HEK293 (cell line): Measurements from ENCODE around the gene BCLAF1.
A peak's percentile ranks its signal among the peaks of the same experiment; 100 is the strongest.

Source experiments
- HOXC10 ChIP-seq: sonication (generic); formaldehyde crosslinking; IDR thresholded peaks from 2 replicates; pipeline ENCODE4 v1.8.1; 2023; ENCODE audit warnings: mild to moderate bottlenecking, missing genetic modification reagents
- KLF10 ChIP-seq: fragments of 450-650 bp; IDR thresholded peaks from 2 replicates; pipeline ENCODE4 v1.5.1; 2018; ENCODE audit warnings: missing biosample characterization, mild to moderate bottlenecking, missing genetic modification characterization
- KLF8 ChIP-seq: fragments of 450-650 bp; formaldehyde crosslinking; IDR thresholded peaks from 2 replicates; pipeline ENCODE4 v1.5.1; 2016; ENCODE audit warnings: missing biosample characterization, missing genetic modification characterization
- REPIN1 ChIP-seq: fragments of 450-650 bp; formaldehyde crosslinking; IDR thresholded peaks from 2 replicates; pipeline ENCODE4 v1.5.1; 2017; ENCODE audit warnings: missing biosample characterization, missing genetic modification characterization, low read depth
- SCRT2 ChIP-seq: fragments of 450-650 bp; formaldehyde crosslinking; IDR thresholded peaks from 2 replicates; pipeline ENCODE4 v1.5.1; 2016; ENCODE audit warnings: missing biosample characterization, missing genetic modification characterization
- SETDB1 ChIP-seq: IDR thresholded peaks from one replicate; pipeline ENCODE4 v1.6.1; 2017; ENCODE audit warnings: mild to moderate bottlenecking, low read length, moderate library complexity, mixed read lengths; ENCODE audit not compliant: insufficient read length
- ZFP69B ChIP-seq: fragments of 450-650 bp; formaldehyde crosslinking; IDR thresholded peaks from 2 replicates; pipeline ENCODE4 v1.5.1; 2016; ENCODE audit warnings: missing biosample characterization, missing genetic modification characterization
- ZNF174 ChIP-seq: fragments of 450-650 bp; formaldehyde crosslinking; IDR thresholded peaks from 2 replicates; pipeline ENCODE4 v1.5.0; 2017; ENCODE audit warnings: missing biosample characterization, mild to moderate bottlenecking, missing genetic modification characterization
- ZNF223 ChIP-seq: fragments of 450-650 bp; formaldehyde crosslinking; IDR thresholded peaks from 2 replicates; pipeline ENCODE4 v1.5.1; 2016; ENCODE audit warnings: missing biosample characterization, missing genetic modification characterization
- ZNF274 ChIP-seq, 2 experiments: fragments of 200-500 bp in 1 of 2; fragments of 450-650 bp in 1 of 2; sonication (Bioruptor generic) in 1 of 2; formaldehyde crosslinking in 1 of 2; IDR thresholded peaks; 2 replicates each; pipeline versions ENCODE4 v1.5.1 to v1.6.1; 2014 to 2016; ENCODE audit warnings: borderline replicate concordance in 1 of 2, inconsistent platforms in 1 of 2, low read length in 1 of 2, missing biosample characterization in 1 of 2, missing genetic modification characterization in 1 of 2
- ZNF324 ChIP-seq: fragments of 450-650 bp; formaldehyde crosslinking; IDR thresholded peaks from 2 replicates; pipeline ENCODE4 v1.5.1; 2016; ENCODE audit warnings: missing biosample characterization, missing genetic modification characterization
- ZNF335 ChIP-seq: fragments of 450-650 bp; formaldehyde crosslinking; conservative IDR thresholded peaks from 2 replicates; pipeline ENCODE4 v1.5.1; 2016; ENCODE audit warnings: missing biosample characterization, missing genetic modification characterization
- ZNF37A ChIP-seq: fragments of 450-650 bp; IDR thresholded peaks from 2 replicates; pipeline ENCODE4 v1.5.1; 2018; ENCODE audit warnings: missing biosample characterization, missing genetic modification characterization
- ZNF654 ChIP-seq: fragments of 450-650 bp; formaldehyde crosslinking; IDR thresholded peaks from 2 replicates; pipeline ENCODE4 v1.5.1; 2016; ENCODE audit warnings: low read depth, missing biosample characterization, missing genetic modification characterization
- ZNF76 ChIP-seq: fragments of 450-650 bp; formaldehyde crosslinking; IDR thresholded peaks from 2 replicates; pipeline ENCODE4; 2016; ENCODE audit warnings: low read depth, missing biosample characterization, missing genetic modification characterization, borderline replicate concordance
- ZNF768 ChIP-seq: fragments of 450-650 bp; formaldehyde crosslinking; IDR thresholded peaks from 2 replicates; pipeline ENCODE4 v1.5.1; 2018; ENCODE audit warnings: missing biosample characterization, mild to moderate bottlenecking, missing genetic modification characterization
- TF ChIP-seq, protein P1 (sequence below): fragments of 450-650 bp; formaldehyde crosslinking; IDR thresholded peaks from 2 replicates; pipeline ENCODE4 v1.5.1; 2016; ENCODE audit warnings: missing biosample characterization, missing genetic modification characterization
- TF ChIP-seq, protein P2 (sequence below): fragments of 450-650 bp; formaldehyde crosslinking; IDR thresholded peaks from 2 replicates; pipeline ENCODE4 v1.5.1; 2016; ENCODE audit warnings: missing biosample characterization, missing genetic modification characterization
- TF ChIP-seq, protein P3 (sequence below): fragments of 450-650 bp; formaldehyde crosslinking; IDR thresholded peaks from 2 replicates; pipeline ENCODE4 v1.5.1; 2016; ENCODE audit warnings: missing biosample characterization, missing genetic modification characterization
- TF ChIP-seq, protein P4 (sequence below): fragments of 450-650 bp; formaldehyde crosslinking; IDR thresholded peaks from 2 replicates; pipeline ENCODE4 v1.5.1; 2016; ENCODE audit warnings: missing biosample characterization, missing genetic modification characterization
- TF ChIP-seq, protein P5 (sequence below): fragments of 450-650 bp; formaldehyde crosslinking; IDR thresholded peaks from 2 replicates; pipeline ENCODE4 v1.5.1; 2016; ENCODE audit warnings: missing biosample characterization, missing genetic modification characterization
- TF ChIP-seq, protein P6 (sequence below): fragments of 450-650 bp; formaldehyde crosslinking; IDR thresholded peaks from 2 replicates; pipeline ENCODE4 v1.5.1; 2016; ENCODE audit warnings: missing biosample characterization, missing genetic modification characterization
- TF ChIP-seq, protein P7 (sequence below): fragments of 450-650 bp; formaldehyde crosslinking; IDR thresholded peaks from 2 replicates; pipeline ENCODE4 v1.5.1; 2016; ENCODE audit warnings: missing biosample characterization, missing genetic modification characterization, borderline replicate concordance

Gene BCLAF1

DNA sequence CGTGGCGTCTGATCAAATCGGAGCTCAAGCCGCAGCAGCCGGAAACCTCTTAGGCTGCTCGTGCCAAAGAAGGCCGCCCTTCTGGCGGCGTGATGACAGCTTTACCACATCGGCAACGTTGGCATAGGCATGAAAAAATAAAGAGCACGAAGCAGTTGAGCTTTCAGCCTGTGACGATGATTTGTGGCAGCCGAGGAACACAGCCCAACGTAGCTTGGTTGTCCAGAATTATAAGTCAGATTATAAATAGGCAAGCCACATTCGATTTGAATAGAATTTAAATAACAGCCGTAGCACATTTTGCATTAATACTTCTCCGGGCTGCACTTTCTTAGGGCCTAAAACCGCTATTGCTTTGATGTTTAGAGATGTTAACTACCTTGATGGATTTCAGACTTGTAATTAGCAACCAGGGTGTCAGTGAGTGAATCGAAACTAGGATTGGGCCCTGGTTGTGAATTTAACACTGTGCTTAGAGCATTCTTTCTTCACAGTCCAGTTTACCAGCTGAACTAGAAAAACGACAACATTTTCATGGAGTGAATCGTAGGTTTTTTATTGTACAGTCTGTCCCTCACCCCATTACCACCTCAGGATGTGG lies 864 bp upstream of the BCLAF1 start (continued):
- TF ChIP-seq, protein P1, sequence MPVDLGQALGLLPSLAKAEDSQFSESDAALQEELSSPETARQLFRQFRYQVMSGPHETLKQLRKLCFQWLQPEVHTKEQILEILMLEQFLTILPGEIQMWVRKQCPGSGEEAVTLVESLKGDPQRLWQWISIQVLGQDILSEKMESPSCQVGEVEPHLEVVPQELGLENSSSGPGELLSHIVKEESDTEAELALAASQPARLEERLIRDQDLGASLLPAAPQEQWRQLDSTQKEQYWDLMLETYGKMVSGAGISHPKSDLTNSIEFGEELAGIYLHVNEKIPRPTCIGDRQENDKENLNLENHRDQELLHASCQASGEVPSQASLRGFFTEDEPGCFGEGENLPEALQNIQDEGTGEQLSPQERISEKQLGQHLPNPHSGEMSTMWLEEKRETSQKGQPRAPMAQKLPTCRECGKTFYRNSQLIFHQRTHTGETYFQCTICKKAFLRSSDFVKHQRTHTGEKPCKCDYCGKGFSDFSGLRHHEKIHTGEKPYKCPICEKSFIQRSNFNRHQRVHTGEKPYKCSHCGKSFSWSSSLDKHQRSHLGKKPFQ: no peak
- TF ChIP-seq ZNF274 (IDR thresholded peaks at IDR 0.05; ENCODE audit: low read length) (no peak), ZNF274 (tag by site-specific recombination; IDR thresholded peaks at IDR 0.05; ENCODE audit: borderline replicate concordance) (no peak), SCRT2 (tag by site-specific recombination) (no peak), KLF10 (tag by site-specific recombination) (no peak), ZNF174 (tag by site-specific recombination) (no peak), ZNF654 (tag by site-specific recombination) (no peak), ZNF768 (tag by site-specific recombination) (no peak), ZNF37A (tag by site-specific recombination) (no peak), ZNF223 (tag by site-specific recombination) (no peak), ZNF324 (tag by site-specific recombination) (no peak), ZNF335 (peak; percentile 21; the same call in 1 of the 2 replicates), ZFP69B (tag by site-specific recombination) (no peak), HOXC10 (CRISPR knock-in tag) (no peak), KLF8 (tag by site-specific recombination) (no peak), REPIN1 (no peak), ZNF76 (no peak), SETDB1 (no peak)
- TF ChIP-seq, protein P2, sequence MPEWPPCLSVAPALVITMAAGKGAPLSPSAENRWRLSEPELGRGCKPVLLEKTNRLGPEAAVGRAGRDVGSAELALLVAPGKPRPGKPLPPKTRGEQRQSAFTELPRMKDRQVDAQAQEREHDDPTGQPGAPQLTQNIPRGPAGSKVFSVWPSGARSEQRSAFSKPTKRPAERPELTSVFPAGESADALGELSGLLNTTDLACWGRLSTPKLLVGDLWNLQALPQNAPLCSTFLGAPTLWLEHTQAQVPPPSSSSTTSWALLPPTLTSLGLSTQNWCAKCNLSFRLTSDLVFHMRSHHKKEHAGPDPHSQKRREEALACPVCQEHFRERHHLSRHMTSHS (tag by site-specific recombination): no peak
- TF ChIP-seq, protein P3, sequence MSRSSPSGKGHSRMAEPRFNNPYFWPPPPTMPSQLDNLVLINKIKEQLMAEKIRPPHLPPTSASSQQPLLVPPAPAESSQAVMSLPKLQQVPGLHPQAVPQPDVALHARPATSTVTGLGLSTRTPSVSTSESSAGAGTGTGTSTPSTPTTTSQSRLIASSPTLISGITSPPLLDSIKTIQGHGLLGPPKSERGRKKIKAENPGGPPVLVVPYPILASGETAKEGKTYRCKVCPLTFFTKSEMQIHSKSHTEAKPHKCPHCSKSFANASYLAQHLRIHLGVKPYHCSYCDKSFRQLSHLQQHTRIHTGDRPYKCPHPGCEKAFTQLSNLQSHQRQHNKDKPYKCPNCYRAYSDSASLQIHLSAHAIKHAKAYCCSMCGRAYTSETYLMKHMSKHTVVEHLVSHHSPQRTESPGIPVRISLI (tag by site-specific recombination): no peak
- TF ChIP-seq, protein P4, sequence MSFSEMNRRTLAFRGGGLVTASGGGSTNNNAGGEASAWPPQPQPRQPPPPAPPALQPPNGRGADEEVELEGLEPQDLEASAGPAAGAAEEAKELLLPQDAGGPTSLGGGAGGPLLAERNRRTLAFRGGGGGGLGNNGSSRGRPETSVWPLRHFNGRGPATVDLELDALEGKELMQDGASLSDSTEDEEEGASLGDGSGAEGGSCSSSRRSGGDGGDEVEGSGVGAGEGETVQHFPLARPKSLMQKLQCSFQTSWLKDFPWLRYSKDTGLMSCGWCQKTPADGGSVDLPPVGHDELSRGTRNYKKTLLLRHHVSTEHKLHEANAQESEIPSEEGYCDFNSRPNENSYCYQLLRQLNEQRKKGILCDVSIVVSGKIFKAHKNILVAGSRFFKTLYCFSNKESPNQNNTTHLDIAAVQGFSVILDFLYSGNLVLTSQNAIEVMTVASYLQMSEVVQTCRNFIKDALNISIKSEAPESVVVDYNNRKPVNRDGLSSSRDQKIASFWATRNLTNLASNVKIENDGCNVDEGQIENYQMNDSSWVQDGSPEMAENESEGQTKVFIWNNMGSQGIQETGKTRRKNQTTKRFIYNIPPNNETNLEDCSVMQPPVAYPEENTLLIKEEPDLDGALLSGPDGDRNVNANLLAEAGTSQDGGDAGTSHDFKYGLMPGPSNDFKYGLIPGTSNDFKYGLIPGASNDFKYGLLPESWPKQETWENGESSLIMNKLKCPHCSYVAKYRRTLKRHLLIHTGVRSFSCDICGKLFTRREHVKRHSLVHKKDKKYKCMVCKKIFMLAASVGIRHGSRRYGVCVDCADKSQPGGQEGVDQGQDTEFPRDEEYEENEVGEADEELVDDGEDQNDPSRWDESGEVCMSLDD (tag by site-specific recombination): no peak
- TF ChIP-seq, protein P5, sequence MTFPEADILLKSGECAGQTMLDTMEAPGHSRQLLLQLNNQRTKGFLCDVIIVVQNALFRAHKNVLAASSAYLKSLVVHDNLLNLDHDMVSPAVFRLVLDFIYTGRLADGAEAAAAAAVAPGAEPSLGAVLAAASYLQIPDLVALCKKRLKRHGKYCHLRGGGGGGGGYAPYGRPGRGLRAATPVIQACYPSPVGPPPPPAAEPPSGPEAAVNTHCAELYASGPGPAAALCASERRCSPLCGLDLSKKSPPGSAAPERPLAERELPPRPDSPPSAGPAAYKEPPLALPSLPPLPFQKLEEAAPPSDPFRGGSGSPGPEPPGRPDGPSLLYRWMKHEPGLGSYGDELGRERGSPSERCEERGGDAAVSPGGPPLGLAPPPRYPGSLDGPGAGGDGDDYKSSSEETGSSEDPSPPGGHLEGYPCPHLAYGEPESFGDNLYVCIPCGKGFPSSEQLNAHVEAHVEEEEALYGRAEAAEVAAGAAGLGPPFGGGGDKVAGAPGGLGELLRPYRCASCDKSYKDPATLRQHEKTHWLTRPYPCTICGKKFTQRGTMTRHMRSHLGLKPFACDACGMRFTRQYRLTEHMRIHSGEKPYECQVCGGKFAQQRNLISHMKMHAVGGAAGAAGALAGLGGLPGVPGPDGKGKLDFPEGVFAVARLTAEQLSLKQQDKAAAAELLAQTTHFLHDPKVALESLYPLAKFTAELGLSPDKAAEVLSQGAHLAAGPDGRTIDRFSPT (tag by site-specific recombination): peak; percentile 81
- TF ChIP-seq, protein P6, sequence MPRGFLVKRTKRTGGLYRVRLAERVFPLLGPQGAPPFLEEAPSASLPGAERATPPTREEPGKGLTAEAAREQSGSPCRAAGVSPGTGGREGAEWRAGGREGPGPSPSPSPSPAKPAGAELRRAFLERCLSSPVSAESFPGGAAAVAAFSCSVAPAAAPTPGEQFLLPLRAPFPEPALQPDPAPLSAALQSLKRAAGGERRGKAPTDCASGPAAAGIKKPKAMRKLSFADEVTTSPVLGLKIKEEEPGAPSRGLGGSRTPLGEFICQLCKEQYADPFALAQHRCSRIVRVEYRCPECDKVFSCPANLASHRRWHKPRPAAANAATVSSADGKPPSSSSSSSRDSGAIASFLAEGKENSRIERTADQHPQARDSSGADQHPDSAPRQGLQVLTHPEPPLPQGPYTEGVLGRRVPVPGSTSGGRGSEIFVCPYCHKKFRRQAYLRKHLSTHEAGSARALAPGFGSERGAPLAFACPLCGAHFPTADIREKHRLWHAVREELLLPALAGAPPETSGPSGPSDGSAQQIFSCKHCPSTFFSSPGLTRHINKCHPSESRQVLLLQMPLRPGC (tag by site-specific recombination): no peak
- TF ChIP-seq, protein P7, sequence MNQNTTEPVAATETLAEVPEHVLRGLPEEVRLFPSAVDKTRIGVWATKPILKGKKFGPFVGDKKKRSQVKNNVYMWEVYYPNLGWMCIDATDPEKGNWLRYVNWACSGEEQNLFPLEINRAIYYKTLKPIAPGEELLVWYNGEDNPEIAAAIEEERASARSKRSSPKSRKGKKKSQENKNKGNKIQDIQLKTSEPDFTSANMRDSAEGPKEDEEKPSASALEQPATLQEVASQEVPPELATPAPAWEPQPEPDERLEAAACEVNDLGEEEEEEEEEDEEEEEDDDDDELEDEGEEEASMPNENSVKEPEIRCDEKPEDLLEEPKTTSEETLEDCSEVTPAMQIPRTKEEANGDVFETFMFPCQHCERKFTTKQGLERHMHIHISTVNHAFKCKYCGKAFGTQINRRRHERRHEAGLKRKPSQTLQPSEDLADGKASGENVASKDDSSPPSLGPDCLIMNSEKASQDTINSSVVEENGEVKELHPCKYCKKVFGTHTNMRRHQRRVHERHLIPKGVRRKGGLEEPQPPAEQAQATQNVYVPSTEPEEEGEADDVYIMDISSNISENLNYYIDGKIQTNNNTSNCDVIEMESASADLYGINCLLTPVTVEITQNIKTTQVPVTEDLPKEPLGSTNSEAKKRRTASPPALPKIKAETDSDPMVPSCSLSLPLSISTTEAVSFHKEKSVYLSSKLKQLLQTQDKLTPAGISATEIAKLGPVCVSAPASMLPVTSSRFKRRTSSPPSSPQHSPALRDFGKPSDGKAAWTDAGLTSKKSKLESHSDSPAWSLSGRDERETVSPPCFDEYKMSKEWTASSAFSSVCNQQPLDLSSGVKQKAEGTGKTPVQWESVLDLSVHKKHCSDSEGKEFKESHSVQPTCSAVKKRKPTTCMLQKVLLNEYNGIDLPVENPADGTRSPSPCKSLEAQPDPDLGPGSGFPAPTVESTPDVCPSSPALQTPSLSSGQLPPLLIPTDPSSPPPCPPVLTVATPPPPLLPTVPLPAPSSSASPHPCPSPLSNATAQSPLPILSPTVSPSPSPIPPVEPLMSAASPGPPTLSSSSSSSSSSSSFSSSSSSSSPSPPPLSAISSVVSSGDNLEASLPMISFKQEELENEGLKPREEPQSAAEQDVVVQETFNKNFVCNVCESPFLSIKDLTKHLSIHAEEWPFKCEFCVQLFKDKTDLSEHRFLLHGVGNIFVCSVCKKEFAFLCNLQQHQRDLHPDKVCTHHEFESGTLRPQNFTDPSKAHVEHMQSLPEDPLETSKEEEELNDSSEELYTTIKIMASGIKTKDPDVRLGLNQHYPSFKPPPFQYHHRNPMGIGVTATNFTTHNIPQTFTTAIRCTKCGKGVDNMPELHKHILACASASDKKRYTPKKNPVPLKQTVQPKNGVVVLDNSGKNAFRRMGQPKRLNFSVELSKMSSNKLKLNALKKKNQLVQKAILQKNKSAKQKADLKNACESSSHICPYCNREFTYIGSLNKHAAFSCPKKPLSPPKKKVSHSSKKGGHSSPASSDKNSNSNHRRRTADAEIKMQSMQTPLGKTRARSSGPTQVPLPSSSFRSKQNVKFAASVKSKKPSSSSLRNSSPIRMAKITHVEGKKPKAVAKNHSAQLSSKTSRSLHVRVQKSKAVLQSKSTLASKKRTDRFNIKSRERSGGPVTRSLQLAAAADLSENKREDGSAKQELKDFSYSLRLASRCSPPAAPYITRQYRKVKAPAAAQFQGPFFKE (tag by site-specific recombination): no peak
